Ectodermal cell (in vitro differentiated cells): Measurements from ENCODE around the gene GIMAP5.

Source experiments
- H3K27ac ChIP-seq: 2 replicates; pipeline ENCODE4 v1.7.0; 2013; ENCODE audit warnings: mild to moderate bottlenecking, low read depth, low read length; ENCODE audit not compliant: insufficient read depth, poor library complexity, severe bottlenecking
- H3K27me3 ChIP-seq: 2 replicates; pipeline ENCODE4 v1.7.0; 2013; ENCODE audit warnings: mild to moderate bottlenecking, low read length; ENCODE audit not compliant: insufficient read depth, control insufficient read depth, poor library complexity, severe bottlenecking
- H3K36me3 ChIP-seq: one replicate; pipeline ENCODE4 v1.7.0; 2013; ENCODE audit warnings: low read length; ENCODE audit not compliant: control insufficient read depth, insufficient read depth
- H3K4me1 ChIP-seq: one replicate; pipeline ENCODE4 v1.7.0; 2013; ENCODE audit warnings: low read length; ENCODE audit not compliant: control insufficient read depth, insufficient read depth
- H3K4me3 ChIP-seq: 2 replicates; pipeline ENCODE4 v1.7.0; 2013; ENCODE audit warnings: low read depth, low read length, control low read depth; ENCODE audit not compliant: insufficient read depth
- H3K9me3 ChIP-seq: 2 replicates; pipeline ENCODE4 v1.7.0; 2013; ENCODE audit warnings: mild to moderate bottlenecking, low read length, moderate library complexity; ENCODE audit not compliant: control insufficient read depth
- WGBS, 2 experiments: methylation state at CpG; one replicate each; pipeline ENCODE4 v1.1.7; 2013; ENCODE audit warnings: missing lambda C conversion rate in 2 of 2; 5-methylcytosine and 5-hydroxymethylcytosine counted together

GIMAP5 gene

GRCh38 chr7:150784954-150785353 is 47.7 kb downstream of the GIMAP5 start:
- Histone ChIP-seq H3K27me3 (no peaks in the 10 kb centered on the region), H3K36me3 (no peaks in the 10 kb centered on the region), H3K4me1 (no peaks in the 10 kb centered on the region), H3K4me3 (no peak overlapping the region), H3K9me3 (no peaks in the 10 kb centered on the region), H3K27ac (no peak overlapping the region)
- WGBS, 2 experiments, result 55 to 57% methylated on average over 3 to 4 of the region's 4 CpGs

- Histone ChIP-seq H3K36me3 (no peaks in the 10 kb centered on the region), H3K9me3 (no peaks in the 10 kb centered on the region), H3K27me3 (no peaks in the 10 kb centered on the region), H3K4me3 (no peak overlapping the region), H3K27ac (no peak overlapping the region), H3K4me1 (no peaks in the 10 kb centered on the region)
- 86 to 87% methylated on average over 10 of the region's 10 CpGs for WGBS, 2 experiments
Measured at GRCh38 chr7:150787321-150788281, 50.4 kb downstream of the GIMAP5 start.

- Histone ChIP-seq H3K27me3 (no peaks in the 10 kb centered on the region), H3K4me3 (no peak overlapping the region), H3K27ac (no peak overlapping the region), H3K36me3 (no peaks in the 10 kb centered on the region), H3K9me3 (no peaks in the 10 kb centered on the region), H3K4me1 (no peaks in the 10 kb centered on the region)
- 73% methylated on average over 9 of the region's 9 CpGs for WGBS, 2 experiments
Measured at GRCh38 chr7:150788474-150789269, 51.5 kb downstream of the GIMAP5 start.

GRCh38 chr7:150790416-150791075 is 53.3 kb downstream of the GIMAP5 start:
- H3K4me1 ChIP-seq, result no peaks in the 10 kb centered on the region
- H3K4me3 ChIP-seq, result no peak overlapping the region
- 93% methylated on average over 9 of the region's 9 CpGs for WGBS, 2 experiments
- no peaks in the 10 kb centered on the region for H3K9me3 ChIP-seq
- no peaks in the 10 kb centered on the region for H3K36me3 ChIP-seq
- no peak overlapping the region for H3K27ac ChIP-seq
- no peaks in the 10 kb centered on the region for H3K27me3 ChIP-seq

GRCh38 chr7:150791304-150791703 is 54.1 kb downstream of the GIMAP5 start:
- no peaks in the 10 kb centered on the region for H3K36me3 ChIP-seq
- H3K4me1 ChIP-seq, result no peaks in the 10 kb centered on the region
- no peaks in the 10 kb centered on the region for H3K27me3 ChIP-seq
- H3K9me3 ChIP-seq, result no peaks in the 10 kb centered on the region
- H3K27ac ChIP-seq, result no peak overlapping the region
- 76 to 86% methylated on average over 5 of the region's 5 CpGs for WGBS, 2 experiments
- H3K4me3 ChIP-seq, result no peak overlapping the region

- 93 to 96% methylated on average over 12 of the region's 12 CpGs for WGBS, 2 experiments
- Histone ChIP-seq H3K36me3 (no peaks in the 10 kb centered on the region), H3K27ac (no peak overlapping the region), H3K27me3 (no peaks in the 10 kb centered on the region), H3K4me1 (no peaks in the 10 kb centered on the region), H3K4me3 (no peak overlapping the region), H3K9me3 (no peaks in the 10 kb centered on the region)
Measured at GRCh38 chr7:150791746-150792452, 54.7 kb downstream of the GIMAP5 start.
